Activated T-helper 17 cell treated with anti-CD3 and anti-CD28 coated beads, Interleukin-2, amount 50 U/mL, for 72 hours (primary cell): ENCODE measurements around the gene CCDC57. TPM values are rescaled to one million over a fixed set of nuclear protein-coding genes. Genes with fewer than 3 reads are reported as not detected.
"Not testable (repeated sequence)": the region's sequence is repeated elsewhere in the genome, so short reads cannot be mapped to it uniquely, and the experiment has no call there.

Source experiments
- ATAC-seq: fragments of 150-1000 bp; cut with Tn5 transposase; replicated peaks from 2 replicates; pipeline ENCODE4 v1.10.0; 2021; ENCODE audit warnings: mild to moderate bottlenecking, moderate library complexity
- H3K27ac Mint-ChIP-seq: one replicate; pipeline ENCODE4 v1.8.0; 2022; ENCODE audit warnings: mixed read lengths
- H3K27me3 Mint-ChIP-seq: one replicate; pipeline ENCODE4 v1.8.0; 2022; ENCODE audit warnings: mixed read lengths
- H3K36me3 Mint-ChIP-seq: one replicate; pipeline ENCODE4 v1.8.0; 2022; ENCODE audit warnings: low read depth, mild to moderate bottlenecking, mixed read lengths
- H3K4me1 Mint-ChIP-seq: one replicate; pipeline ENCODE4 v1.8.0; 2022; ENCODE audit warnings: mixed read lengths
- H3K4me3 Mint-ChIP-seq: one replicate; pipeline ENCODE4 v1.8.0; 2022; ENCODE audit warnings: mild to moderate bottlenecking, mixed read lengths
- H3K9me3 Mint-ChIP-seq: one replicate; pipeline ENCODE4 v1.8.0; 2022; ENCODE audit warnings: mixed read lengths
- total RNA-seq, 2 donors: library from RNA; stranded (reverse); gene quantifications; one replicate each; pipeline ENCODE4 v1.2.3, GENCODE V29; 2022

CCDC57 gene
- total RNA-seq, 2 donors from 2014 or later: 36.9 to 37.7 TPM

DNA sequence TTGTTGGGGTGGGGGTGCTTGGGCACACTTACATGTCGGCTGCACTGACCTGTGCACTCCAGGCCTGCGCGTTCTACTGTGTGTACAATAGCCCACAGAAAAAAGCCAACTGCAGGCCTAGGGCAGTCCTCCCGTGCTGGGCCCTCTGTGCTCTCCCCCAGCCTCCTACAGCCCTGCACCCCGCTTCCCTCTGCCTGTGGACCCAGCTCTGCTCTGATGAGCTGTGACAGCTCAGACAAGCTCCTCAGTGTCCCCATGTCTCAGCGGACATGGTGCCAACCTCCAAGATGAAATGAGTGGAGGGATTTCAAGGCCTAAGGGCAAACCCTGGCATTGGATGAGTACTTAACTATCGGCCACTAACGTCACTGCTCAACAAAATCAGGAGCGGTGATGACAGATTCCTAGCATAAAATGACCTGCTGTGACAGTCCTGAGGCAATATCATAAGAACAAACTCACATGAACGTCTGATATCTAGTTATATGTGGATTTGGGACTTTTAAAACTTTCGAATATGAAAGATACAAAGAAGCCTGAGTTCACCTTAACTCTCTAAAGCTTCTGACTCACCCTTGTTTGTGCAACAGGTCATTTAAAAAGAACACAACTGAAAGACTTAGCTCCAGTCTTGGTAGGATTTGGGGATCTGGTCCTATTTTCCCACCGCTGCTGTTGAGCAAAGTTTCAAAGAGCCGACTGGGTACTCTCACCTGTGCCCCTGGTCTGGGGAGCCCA is 34.7 kb downstream of the CCDC57 start:
- H3K27ac Mint-ChIP-seq: no peak overlapping the region
- no peaks in the 10 kb centered on the region for H3K27me3 Mint-ChIP-seq
- H3K9me3 Mint-ChIP-seq: no peaks in the 10 kb centered on the region
- H3K36me3 Mint-ChIP-seq: peaks cover 6% of the 10 kb centered on the region
- H3K4me1 Mint-ChIP-seq: no peaks in the 10 kb centered on the region
- no peak for ATAC-seq
- H3K4me3 Mint-ChIP-seq: no peak overlapping the region

GRCh38 chr17:82177276-82177675 is 35.4 kb downstream of the CCDC57 start:
- peaks cover 6% of the 10 kb centered on the region for H3K36me3 Mint-ChIP-seq
- no peak for ATAC-seq
- H3K27ac Mint-ChIP-seq: no peak overlapping the region
- H3K27me3 Mint-ChIP-seq: no peaks in the 10 kb centered on the region
- H3K4me1 Mint-ChIP-seq: no peaks in the 10 kb centered on the region
- H3K9me3 Mint-ChIP-seq: no peaks in the 10 kb centered on the region
- no peak overlapping the region for H3K4me3 Mint-ChIP-seq

GRCh38 chr17:82175951-82176350 is 36.7 kb downstream of the CCDC57 start:
- H3K4me3 Mint-ChIP-seq: no peak overlapping the region
- H3K9me3 Mint-ChIP-seq: no peaks in the 10 kb centered on the region
- H3K27ac Mint-ChIP-seq: no peak overlapping the region
- no peak for ATAC-seq
- no peaks in the 10 kb centered on the region for H3K27me3 Mint-ChIP-seq
- no peaks in the 10 kb centered on the region for H3K4me1 Mint-ChIP-seq
- H3K36me3 Mint-ChIP-seq: no peaks in the 10 kb centered on the region

GRCh38 chr17:82175201-82175600 is 37.4 kb downstream of the CCDC57 start:
- H3K27ac Mint-ChIP-seq: no peak overlapping the region
- no peak overlapping the region for H3K4me3 Mint-ChIP-seq
- no peaks in the 10 kb centered on the region for H3K27me3 Mint-ChIP-seq
- no peaks in the 10 kb centered on the region for H3K9me3 Mint-ChIP-seq
- H3K36me3 Mint-ChIP-seq: no peaks in the 10 kb centered on the region
- no peak for ATAC-seq
- no peaks in the 10 kb centered on the region for H3K4me1 Mint-ChIP-seq

- H3K27ac Mint-ChIP-seq, H3K36me3 Mint-ChIP-seq, H3K4me3 Mint-ChIP-seq, H3K27me3 Mint-ChIP-seq, H3K4me1 Mint-ChIP-seq, ATAC-seq, H3K9me3 Mint-ChIP-seq: not testable (repeated sequence)
Observed at GRCh38 chr17:82174042-82174857, 38.4 kb downstream of the CCDC57 start.

DNA sequence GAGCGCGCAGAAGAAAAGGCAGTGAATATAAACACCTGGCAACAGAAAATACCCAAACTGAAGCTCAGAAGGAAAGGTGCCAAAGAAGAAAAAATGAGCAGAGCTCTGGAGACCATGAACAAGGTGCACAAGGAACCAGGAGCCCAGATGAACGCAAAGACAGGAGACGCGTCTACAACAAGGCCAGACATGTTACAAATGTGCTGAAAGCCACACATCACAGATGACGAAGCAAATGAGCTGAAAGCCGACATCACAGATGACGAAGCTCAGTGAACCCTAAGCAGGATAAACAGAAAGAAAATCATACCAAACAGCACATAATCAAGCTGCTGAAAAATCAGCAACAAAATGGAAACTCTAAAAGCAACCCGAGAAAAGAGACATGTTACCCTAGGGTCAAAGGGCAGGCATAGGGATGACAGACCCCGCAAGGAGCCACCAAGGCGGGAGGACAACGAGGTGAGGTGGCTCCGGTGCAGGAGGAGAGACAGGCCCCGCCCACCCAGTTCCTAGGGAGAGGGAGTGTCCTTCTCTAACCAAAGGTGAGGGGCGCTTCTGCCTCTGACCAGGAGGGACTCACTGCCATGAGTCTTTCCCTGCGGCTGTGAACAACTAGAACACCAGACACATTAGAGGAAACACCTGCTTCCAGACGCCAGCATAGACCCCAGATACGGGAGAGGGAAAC is 39.1 kb downstream of the CCDC57 start:
- no peaks in the 10 kb centered on the region for H3K9me3 Mint-ChIP-seq
- no peak overlapping the region for H3K4me3 Mint-ChIP-seq
- no peak overlapping the region for H3K27ac Mint-ChIP-seq
- no peak for ATAC-seq
- H3K27me3 Mint-ChIP-seq: no peaks in the 10 kb centered on the region
- H3K36me3 Mint-ChIP-seq: no peaks in the 10 kb centered on the region
- no peaks in the 10 kb centered on the region for H3K4me1 Mint-ChIP-seq

- no peak for ATAC-seq
- Mint-ChIP-seq H3K27ac (no peak overlapping the region), H3K4me3 (no peak overlapping the region), H3K9me3 (no peaks in the 10 kb centered on the region), H3K27me3 (no peaks in the 10 kb centered on the region), H3K4me1 (no peaks in the 10 kb centered on the region), H3K36me3 (no peaks in the 10 kb centered on the region)
Observed at GRCh38 chr17:82172486-82173160, 40.0 kb downstream of the CCDC57 start.

- no peak for ATAC-seq
- Mint-ChIP-seq H3K27ac (no peak overlapping the region), H3K36me3 (no peaks in the 10 kb centered on the region), H3K27me3 (no peaks in the 10 kb centered on the region), H3K4me1 (no peaks in the 10 kb centered on the region), H3K9me3 (no peaks in the 10 kb centered on the region), H3K4me3 (no peak overlapping the region)
Observed at GRCh38 chr17:82171750-82172375, 40.8 kb downstream of the CCDC57 start.

DNA sequence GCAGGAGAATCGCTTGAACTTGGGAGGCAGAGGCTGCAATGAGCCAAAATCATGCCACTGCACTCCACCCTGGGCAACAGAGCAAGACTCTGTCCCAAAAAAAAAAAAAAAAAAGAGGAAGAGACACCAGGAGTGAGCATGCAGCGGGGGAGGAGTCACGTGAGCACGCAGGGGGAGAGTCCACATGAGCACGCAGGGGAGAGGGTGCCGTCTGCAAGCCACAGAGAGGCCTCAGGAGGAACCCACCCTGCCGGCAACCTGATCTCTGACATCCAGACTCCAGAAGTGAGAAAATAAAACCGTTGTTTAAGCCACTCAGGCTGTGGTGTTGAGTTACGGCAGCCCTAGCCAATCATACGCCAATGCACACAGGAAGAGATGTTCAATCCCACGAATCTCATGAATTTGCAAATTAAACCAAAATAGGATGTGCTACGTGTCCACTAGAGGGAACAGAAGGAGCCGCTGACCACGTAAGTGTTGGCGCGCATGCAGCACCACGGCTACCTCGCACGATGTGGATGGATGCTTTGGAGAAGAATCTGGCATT is 42.2 kb downstream of the CCDC57 start:
- Mint-ChIP-seq H3K4me3 (no peak overlapping the region), H3K36me3 (no peaks in the 10 kb centered on the region), H3K27ac (no peak overlapping the region), H3K4me1 (no peaks in the 10 kb centered on the region), H3K9me3 (no peaks in the 10 kb centered on the region), H3K27me3 (no peaks in the 10 kb centered on the region)
- ATAC-seq: no peak

DNA sequence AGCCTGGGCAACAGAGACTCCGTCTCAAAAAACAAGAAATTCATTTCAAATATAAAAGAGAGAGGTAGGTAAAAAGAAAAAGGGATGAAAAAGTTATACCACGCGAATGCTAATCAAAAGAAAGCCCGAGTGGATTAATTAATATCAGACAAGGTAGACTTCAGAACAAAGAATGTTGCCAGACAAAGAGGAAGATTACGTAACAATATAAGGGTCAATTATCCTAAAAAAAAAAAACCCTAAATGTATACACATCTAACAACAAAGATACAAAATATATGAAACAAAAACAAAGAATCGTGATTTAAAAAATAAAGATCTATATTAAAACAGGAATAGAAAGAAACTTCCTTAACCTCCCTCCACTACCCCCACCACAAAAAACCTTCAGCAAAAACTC is 44.1 kb downstream of the CCDC57 start:
- Mint-ChIP-seq H3K4me1 (no peaks in the 10 kb centered on the region), H3K9me3 (no peaks in the 10 kb centered on the region), H3K27me3 (no peaks in the 10 kb centered on the region), H3K4me3 (no peak overlapping the region), H3K27ac (peak overlapping the region; percentile 13), H3K36me3 (peaks cover under 1% of the 10 kb centered on the region)
- no peak for ATAC-seq

- Mint-ChIP-seq H3K9me3 (no peaks in the 10 kb centered on the region), H3K4me3 (no peak overlapping the region), H3K36me3 (peaks cover 7% of the 10 kb centered on the region), H3K27me3 (no peaks in the 10 kb centered on the region), H3K4me1 (peaks cover 4% of the 10 kb centered on the region), H3K27ac (peak overlapping the region; percentile 82)
- ATAC-seq: no peak
Observed at GRCh38 chr17:82167028-82167427, 45.6 kb downstream of the CCDC57 start.

DNA sequence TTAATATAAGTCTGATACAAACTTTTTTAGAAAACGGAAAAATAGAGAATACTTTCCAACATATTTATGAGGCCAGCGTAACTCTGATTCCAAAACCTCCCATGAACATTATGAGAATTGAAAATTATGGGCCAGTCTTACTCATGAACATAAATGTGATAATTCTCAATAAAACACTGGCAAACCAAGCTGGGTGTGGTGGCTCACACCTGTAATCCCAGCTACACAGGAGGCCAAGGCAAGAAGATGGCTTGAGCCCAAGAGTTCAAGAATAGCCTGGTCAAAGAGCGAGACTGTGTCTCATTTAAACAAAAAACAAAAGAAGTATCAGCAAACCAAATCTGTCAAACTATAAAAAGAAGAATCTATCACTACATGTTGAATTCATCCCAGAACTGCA is 47.8 kb downstream of the CCDC57 start:
- Mint-ChIP-seq H3K4me3 (no peak overlapping the region), H3K36me3 (peaks cover 11% of the 10 kb centered on the region), H3K27me3 (no peaks in the 10 kb centered on the region), H3K4me1 (peaks cover 4% of the 10 kb centered on the region), H3K27ac (peak overlapping the region; percentile 2), H3K9me3 (no peaks in the 10 kb centered on the region)
- no peak for ATAC-seq

DNA sequence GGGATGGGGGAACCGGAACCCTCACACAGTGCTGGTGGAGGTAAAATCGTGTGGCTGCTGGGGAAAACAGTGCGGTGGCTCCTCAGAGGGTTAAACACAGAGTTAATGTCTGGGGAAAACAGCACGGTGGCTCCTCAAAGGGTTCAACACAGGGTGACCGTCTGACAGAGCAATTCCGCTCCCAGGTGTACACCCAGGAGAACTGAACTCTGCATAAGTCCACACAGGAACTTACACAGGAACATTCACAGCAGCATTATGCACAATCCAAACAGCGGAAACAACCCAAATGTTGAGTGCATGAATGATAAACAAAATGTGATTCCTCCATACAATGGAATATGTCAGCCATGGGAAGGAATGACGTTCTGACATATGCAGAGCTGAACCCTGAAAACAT is 51.4 kb downstream of the CCDC57 start:
- H3K4me1 Mint-ChIP-seq: peaks cover 4% of the 10 kb centered on the region
- H3K27ac Mint-ChIP-seq: no peak overlapping the region
- peaks cover 19% of the 10 kb centered on the region for H3K36me3 Mint-ChIP-seq
- no peak for ATAC-seq
- H3K9me3 Mint-ChIP-seq: no peaks in the 10 kb centered on the region
- no peaks in the 10 kb centered on the region for H3K27me3 Mint-ChIP-seq
- H3K4me3 Mint-ChIP-seq: no peak overlapping the region

- H3K27me3 Mint-ChIP-seq: no peaks in the 10 kb centered on the region
- H3K27ac Mint-ChIP-seq: no peak overlapping the region
- H3K4me3 Mint-ChIP-seq: no peak overlapping the region
- H3K4me1 Mint-ChIP-seq: peaks cover 4% of the 10 kb centered on the region
- no peak for ATAC-seq
- no peaks in the 10 kb centered on the region for H3K9me3 Mint-ChIP-seq
- H3K36me3 Mint-ChIP-seq: peaks cover 19% of the 10 kb centered on the region
Observed at GRCh38 chr17:82160075-82160474, 52.6 kb downstream of the CCDC57 start.
